GM12873 (cell line): ENCODE data around the gene HSD17B8.

Source experiments
- CTCF ChIP-seq: IDR thresholded peaks from 2 replicates; pipeline ENCODE4 v1.5.1; 2012; ENCODE audit warnings: low read depth, mild to moderate bottlenecking, moderate library complexity, low read length, control low read depth; ENCODE audit not compliant: insufficient read depth; ENCODE audit errors: missing control alignments

Gene HSD17B8

DNA sequence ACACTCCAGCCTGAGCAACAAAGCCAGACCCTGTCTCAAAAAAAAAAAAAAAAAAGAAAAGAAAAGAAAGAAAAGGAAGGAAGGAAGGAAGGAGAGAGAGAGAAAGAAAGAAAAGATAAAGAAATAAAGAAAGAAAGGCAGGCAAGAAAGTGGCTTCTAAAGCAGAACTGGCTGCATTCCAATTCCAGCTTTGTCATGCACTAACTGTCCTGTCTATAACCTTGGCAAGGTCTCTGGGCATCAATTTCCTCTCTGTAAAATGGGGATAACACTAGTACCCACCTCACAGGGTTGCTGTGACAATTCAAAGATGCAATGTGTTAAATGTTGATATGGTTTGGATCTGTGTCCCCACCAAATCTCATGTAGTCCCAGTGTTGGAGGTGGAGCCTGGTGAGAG lies 31.9 kb downstream of the HSD17B8 start:
- TF ChIP-seq CTCF = no peak

DNA sequence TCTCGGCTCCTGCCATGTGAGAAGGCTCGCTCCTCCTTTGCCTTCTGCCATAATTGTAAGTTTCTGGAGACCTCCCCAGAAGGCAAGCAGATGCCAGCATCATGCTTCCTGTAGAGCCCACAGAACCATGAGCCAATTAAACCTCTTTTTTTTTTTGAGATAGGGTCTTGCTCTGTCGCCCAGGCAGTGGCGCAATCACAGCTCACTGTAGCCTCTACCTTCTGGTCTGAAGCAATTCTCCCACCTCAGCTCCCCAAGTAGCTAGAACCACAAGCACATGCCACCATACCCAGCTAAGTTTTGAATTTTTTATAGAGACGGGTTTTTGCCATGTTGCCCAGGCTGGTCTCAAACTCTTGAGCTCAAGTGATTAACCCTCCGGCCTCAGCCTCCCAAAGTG lies 32.4 kb downstream of the HSD17B8 start:
- no peak for TF ChIP-seq CTCF

- TF ChIP-seq CTCF = no peak
These were observed 33.3 kb downstream of the HSD17B8 start for GRCh38 chr6:33237741-33238140.

GRCh38 chr6:33241968-33242367 lies 37.5 kb downstream of the HSD17B8 start:
- no peak for TF ChIP-seq CTCF

GRCh38 chr6:33243476-33243875 lies 39.0 kb downstream of the HSD17B8 start:
- TF ChIP-seq CTCF = no peak

GRCh38 chr6:33247977-33248642 lies 43.7 kb downstream of the HSD17B8 start:
- peak; percentile 97 for TF ChIP-seq CTCF

- TF ChIP-seq CTCF = no peak
These were observed 44.1 kb downstream of the HSD17B8 start for GRCh38 chr6:33248643-33248931.
